HG02970 (cell line): Measurements from ENCODE around the gene ITPK1.
"Not testable (repeated sequence)": the region's sequence is repeated elsewhere in the genome, so short reads cannot be mapped to it uniquely, and the experiment has no call there.

ENCODE experiments used
- ATAC-seq: cut with Tn5 transposase; IDR thresholded peaks from one replicate; pipeline ENCODE4 v1.9.1; 2021; ENCODE audit warnings: mild to moderate bottlenecking, moderate library complexity, moderate number of reproducible peaks; ENCODE audit not compliant: unreplicated experiment, low FRiP score

ITPK1 gene

DNA sequence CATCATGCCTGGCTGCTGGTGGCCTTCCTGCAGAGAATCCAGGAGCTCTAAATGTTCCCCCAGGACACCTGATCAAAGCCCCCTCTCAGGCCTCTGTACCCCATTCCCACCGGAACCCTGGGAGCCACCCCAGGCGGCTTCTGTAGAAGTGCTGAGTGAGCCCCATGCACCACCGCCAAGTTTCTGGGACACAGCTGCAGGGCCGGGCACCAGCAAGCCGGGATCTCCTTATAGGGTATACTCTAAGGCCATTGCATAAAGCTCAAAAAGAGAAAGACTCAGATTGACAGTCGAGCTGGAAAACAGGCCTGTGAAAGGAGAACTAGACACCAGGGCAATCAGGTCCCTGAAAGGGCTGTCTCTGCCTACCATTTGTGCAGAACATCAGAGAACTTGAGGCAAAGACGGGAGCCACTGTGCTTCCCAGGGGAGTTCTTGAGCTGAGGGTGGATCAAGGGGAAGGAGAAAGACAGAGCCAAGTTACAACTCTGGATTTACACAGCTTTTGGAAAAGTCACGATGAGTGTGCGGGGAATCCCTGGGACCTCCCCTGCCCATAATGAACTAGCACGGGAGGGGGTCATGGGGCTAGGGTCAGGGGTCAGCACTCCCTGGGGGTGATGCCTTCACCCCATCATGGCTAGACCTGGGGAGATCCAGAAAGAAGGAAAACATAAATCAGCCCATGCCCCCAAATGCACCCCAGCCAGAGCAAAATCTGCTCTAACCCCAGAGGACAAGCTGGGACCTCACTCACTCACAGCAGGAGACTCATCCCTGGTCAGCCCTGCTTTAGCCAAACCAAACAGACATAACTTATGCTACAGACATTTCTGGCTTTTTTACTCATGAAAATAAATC is 51.1 kb downstream of the ITPK1 start:
- ATAC-seq = no peak

DNA sequence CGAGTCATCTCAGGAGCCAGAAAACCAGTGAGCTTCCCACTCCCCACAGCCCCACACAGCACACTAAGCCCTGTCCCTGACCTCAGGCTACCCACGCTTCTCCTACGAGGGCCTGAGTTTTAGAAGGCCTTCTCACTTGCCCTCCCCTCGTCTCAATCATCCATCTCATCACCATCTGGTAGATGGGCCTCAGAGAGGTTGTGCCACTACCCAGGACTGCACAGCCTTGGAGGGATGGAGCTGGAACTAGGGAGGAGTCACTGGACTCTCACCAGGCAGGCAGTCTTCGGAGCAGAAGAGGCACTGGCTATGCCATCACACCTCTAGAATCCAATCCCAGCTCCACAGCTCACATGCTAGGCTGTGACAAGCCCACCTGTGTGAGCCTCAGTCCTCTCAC is 52.3 kb downstream of the ITPK1 start:
- ATAC-seq = no peak

DNA sequence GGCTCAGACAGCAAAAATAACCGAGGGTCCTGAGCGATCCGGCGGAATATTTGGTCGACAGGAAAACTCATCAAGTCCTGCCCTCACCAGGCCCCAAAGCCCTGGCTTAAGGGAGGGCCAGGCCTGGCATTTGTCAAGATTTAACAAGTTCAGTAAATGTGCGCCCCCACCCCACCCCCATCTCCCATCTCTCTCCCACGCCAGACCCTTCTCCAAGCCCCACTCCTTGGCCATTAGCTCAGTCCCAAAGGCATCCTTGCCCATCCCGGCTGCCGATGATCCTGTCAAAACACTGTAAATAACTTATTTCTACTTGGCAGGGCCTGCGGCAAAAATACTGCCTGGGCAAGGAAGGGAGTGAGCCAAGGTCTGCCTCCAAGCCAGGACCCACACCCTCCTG is 52.8 kb downstream of the ITPK1 start:
- no peak for ATAC-seq

DNA sequence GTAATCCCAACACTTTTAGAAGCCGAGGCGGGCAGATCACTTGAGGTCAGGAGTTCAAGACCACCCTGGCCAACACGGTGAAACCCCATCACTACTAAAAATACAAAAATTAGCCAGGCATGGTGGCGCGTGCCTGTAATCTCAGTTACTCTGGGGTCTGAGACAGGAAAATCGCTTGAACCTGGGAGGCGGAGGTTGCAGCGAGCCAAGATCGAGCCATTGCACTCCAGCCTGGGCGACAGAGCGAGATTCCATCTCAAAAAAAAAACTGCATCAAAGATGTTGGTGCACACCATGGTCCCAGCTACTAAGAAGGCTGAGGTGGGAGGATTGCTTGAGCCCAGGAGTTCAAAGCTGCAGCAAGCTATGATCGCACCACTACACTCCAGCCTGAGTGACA is 53.7 kb downstream of the ITPK1 start:
- ATAC-seq = not testable (repeated sequence)

DNA sequence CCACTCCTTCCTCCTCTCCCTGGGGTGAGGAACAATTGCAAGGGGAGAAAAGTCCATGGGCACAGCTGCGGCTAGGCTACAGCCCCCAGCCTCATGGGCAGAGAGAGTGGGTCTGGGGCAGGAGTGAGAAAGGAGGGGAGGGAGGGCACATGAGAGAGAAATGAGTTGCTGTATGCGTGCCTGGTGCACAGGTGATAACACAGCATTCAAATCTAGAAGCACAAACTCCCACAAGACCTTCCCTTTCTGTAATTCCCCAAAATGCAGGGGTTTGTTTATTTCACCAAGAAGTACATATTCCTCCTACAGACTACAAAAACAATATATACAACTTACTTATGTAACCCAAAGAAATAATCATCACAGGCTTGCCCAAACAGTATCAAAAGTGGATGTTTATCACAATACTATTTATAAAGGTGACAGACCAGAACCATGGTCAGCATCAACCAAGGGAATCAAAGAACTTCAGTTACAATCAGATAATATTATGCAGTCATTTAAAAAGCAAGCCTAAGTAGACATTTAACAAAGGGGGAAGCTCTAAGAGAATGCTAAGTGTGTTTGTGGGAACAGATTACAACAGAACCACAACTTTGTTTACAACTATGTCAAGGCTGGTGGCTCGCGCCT is 54.2 kb downstream of the ITPK1 start:
- ATAC-seq = no peak

DNA sequence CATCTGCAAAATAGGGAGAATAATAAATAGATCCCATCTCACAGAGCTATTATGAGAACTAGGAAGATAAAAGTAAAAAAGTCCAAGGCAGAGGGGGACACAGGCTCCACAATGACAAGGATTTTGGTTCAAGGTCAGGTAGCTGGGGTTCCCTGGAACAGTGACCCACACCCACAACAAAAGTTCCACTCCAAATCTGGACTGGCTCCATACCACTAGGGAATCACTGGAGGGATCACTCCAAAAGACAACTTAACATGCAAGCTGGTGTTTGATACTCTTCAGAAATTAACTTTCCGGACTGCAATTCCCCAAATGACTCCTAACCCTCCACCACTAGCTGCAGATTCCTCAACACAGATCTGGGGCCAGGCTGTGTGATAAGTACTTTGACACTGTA is 54.9 kb downstream of the ITPK1 start:
- ATAC-seq = no peak

DNA sequence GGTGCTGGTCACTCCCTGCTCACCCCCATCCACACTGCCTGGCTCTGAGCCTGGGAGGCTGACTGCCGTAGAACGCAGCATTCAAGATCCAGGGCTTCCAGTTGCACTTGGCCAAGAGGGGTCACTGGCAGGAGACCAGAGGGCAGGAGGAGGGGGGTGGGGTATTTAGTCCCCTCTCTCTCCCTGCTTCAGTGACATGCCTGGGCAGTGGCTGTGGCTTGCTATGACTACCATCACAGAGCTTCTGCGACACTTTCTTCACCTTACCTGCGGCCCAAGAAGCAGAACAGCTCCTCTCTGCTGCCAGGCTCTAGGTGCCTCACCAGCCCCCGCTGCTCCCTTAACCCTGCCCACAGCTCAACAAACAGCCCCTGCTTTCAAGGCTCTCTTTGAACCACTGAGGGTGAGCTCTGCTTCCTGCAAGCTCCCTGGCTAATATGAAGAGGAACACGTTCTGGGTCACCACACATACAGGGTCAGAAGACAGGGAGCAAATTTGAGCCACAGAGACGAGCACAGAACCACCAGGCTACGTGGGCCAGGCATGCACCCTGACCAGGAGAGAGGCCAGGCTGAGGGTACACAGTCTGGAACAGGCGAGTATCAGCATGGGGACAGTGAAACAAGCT is 55.7 kb downstream of the ITPK1 start:
- no peak for ATAC-seq

DNA sequence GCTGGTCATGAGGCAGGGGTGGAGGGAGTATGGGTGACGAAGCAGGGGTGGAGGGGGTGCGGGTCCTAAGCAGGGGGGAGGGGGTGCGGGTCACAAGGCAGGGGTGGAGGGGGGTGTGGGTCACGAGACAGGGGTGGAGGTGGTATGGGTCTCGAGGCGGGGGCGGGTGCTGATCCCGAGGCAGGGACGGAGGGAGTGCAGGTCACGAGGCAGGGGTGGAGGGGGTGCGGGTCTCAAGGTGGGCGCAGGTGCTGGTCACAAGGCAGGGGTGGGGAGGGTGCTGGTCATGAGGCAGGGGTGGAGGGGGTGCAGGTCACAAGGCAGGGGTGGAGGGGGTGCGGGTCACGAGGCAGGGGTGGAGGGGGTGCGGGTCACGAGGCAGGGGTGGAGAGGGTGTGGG is 56.5 kb downstream of the ITPK1 start:
- no peak for ATAC-seq

DNA sequence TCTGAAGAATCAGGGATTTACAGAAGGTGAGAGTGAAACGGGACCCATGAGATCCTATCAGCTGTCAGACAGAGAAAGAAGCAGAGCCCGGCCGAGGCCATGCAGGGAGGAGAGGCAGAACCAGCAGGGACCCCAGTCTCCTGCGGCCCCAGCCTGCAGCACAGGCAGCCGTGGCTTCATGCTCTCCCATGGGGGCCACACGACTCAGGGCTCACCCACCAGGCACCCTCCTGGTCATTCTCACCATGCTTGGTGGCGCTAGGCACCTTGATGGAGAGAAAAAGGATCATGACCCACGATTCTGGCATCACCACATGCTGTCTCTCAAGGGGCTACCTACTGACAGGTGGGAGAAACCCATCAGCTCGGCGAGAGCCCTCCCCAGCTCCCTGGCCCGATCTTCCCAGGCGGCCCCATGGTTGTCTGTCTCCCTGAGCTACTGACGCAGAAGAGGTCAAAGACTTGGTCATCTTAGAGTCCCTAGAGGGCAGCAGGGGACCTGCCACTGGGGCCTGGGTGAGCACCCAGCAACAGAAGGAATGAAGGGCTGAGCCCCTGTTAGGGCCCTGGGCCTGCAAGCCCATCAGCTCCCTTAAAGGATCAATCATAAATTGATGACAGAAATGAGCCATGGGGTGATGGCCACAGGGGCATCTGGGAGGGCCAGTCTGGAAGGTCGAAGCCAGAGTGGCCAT is 58.0 kb downstream of the ITPK1 start:
- no peak for ATAC-seq

DNA sequence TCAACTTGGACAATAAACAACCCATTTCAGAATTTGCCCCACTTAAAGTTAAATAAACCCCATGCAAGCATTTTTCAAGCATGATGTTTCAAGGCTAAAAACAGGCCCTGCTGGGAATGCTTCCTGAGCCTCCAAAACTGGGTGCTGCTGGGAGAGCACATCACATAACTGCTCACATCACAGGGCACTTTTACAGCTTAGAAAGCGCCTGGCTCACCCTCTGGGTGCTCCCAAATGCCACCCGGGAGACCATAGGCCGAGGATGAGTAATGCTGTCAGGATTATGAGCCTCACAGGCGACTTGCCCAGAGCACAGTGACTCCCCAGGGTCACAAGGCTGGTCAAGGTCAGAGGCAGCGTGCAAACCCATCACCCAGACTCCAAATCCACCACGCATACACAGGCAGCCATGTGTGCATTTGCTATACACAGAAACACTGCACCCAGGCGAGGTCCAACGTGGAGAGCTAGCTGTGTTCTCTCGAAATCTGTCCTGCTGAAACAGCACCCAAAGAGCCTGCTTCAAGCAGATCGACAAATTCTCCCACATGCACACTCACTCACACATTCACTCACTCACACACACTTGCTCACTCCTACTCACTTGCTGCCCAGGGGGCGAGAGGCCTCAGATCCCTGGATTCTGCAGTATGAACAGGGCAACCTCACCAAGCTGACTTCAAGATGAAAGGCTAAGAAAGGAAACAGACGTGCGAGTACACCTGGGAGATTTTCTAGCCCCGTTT is 58.7 kb downstream of the ITPK1 start:
- ATAC-seq = no peak

DNA sequence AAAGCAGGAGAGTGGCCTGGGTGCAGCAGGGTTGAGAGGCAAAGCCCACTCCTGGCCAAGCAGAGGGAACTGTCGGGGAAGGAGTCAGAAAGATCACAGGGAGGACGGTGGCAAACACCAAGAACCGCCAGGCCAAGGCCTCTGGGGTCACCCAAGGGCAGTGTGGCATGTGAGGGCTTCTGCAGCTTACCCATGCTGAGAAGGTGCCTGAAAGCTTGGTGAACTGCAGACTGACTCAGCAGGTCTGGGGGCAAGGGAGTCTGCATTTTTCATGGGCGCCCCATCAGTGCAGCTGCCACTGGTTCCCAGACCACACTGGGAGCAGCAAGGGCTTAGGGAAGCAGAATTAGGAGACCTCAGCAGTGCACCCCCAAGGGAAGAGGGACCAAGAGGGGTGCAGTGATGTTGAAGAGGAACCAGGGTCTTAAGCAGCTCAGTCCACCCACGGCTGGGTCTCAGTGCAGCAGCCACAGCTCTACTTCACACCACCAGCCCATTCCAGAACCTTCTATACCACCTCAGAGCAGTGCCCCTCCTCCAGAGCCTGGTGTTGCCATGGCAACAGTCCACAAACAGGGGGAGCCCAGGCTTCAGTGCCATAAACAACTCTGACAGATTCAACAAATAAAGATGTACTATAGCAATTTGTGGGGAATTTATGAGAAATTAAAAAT is 59.4 kb downstream of the ITPK1 start:
- no peak for ATAC-seq

DNA sequence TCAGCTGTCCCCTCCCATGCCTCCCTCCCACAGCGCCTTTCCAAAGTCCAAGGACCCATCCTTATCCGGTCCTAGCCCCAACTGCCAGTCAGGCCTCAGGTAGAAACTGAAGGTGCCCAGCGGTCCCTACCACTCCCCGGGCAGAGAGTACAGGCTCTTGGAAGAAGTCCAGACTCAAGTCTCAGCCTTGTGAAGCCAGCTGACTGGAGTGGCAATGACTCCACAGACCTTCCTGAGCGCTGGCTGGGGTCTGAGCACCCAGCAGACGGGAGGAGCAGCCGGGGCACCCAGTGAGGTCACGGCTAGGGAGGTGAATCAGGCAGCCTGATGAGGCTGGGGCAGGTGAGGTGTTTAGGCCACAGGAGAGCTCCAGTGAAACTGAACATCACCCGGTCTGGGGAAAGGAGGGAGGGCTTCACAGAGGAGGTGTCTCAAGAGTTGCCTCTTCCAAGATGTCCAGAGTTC is 60.0 kb downstream of the ITPK1 start:
- no peak for ATAC-seq

DNA sequence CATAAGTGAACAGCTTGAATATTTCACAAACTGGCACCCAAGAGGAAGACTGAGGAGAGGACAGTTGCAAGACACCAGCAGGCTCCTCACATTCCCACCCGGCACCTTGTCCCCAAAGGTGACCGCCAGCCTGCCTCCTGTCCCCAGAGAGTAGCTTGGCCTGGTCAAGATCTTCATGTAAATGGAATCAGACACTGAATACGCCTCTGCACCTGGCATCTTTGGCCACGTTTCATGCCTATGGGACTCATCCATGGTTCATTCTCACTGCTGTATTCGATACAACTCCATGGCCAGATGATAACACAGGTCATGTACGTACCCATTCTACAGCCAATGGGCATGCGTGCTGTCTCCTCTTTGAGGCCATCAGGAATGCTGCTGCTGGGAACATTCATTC is 60.8 kb downstream of the ITPK1 start:
- ATAC-seq = no peak

DNA sequence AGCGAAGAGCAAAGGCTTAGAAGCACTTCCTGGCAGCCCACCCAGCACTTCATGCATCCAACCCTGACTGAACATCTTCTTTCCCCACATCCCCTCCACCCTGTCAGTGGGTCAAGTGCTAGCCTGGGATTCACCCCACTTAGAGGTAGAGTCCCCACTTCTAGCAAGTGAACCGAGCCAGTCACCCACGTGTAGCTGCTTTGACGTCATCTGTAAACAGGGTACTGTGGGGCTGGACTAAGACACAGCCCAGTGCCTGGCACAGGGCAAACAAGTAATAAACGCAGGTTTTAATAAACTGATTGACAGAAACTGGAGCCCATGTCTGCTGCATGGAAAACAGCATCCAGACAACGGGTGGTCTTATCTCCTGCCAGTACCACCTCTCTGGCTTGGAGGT is 61.7 kb downstream of the ITPK1 start:
- no peak for ATAC-seq

DNA sequence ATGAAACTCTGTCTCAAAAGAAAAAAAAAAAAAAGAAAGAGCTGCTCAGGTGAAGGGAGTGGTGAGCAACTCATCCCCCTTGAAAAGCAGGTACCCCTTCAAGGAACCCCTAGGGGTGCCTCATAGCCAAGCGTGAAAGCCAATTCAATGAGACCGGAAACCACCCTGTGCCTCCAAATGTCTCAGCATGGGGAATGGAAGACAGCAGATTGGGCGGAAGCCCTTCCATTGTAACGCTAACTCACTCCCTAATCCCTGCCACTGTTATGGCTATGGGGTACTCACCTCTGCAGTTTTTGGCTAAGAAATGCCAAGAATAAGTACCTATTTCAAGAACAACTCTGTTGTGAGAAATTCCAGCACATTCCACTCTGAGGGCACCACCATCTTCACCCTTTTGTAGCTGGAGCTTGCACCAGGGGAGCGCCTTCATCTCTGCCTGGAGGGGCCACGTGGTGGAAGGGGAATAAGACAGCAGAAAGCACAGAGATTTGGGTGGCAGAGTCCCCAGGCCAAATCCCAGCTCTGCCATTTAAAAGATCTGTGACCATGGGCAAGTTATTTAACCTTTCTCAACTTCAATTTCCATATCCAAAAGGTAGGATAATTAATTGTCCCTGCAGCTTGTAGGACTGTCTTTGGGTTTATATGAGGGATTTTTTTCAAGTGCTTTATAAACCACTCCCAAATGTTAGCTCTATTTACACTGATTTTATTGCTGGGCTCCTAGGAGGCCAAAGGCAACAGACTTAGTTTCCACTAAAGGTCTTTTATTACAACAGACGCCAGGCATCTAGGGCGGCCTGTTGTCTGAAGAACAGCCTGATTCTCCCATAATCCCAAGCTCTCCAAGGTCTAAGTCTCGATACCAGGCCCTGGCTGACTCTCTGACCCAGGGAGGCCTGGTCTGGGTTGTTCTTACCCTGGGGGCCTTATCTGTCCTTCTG is 63.9 kb downstream of the ITPK1 start:
- ATAC-seq = no peak

DNA sequence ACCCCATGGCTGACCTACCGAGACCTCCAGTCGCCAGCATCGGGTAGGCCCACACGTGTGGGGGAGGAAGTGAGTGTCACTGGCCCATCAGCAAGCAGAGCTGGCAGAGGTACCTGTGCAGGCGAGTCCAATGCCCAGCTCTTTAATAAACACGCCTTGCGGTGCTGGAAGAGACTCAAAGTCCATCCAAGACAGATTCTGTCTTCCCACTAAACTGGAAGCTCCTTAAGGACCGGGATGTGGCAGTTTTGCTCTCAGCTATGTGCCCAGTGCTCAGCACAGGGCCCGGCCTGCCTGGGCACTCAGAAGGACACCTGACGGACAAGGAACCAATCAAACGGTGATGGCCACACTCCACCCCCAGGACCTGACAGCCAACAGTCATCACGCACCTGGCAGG is 65.0 kb downstream of the ITPK1 start:
- no peak for ATAC-seq

DNA sequence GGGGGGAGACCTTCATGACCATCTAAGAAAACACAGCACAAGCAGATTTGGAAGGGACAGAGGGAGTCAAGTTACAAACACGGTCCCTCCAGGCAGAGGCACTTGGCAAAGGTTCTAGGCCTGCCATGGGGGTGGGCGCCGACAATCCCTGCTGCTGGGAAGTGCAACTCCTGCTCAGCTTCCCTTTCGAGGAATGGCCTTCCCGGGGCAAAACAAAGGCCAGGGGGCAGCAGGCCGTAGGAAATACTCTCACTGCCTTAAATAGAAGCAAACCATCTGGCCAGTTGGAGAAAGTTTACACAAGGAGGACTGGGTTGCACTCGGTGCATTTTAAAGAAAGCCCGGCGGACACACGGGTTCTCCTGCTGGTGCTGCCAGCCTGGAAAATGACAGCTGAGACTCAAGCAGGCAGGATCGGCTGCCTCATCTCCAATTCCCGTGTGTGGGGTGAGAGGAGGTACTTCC is 65.8 kb downstream of the ITPK1 start:
- ATAC-seq = no peak

DNA sequence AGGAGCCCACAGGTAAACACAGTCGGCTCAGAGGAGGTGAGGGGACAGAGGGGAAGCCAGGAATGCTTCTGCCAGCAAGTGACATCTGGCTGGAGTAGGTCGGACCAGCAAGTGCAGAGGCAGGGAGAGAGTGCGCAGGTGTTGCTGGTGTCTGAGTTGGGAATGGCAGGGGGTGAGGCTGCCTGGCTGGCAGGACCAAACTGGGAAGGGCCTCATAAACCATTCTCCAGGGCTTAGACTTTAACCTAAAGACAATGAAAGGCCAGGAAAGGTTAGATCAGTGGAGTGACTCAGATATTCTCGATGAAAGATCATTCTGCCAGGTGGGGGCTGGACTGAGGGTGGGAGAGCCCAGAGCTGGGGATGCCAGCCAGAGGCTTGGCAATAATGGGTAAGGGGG is 66.4 kb downstream of the ITPK1 start:
- ATAC-seq = no peak

DNA sequence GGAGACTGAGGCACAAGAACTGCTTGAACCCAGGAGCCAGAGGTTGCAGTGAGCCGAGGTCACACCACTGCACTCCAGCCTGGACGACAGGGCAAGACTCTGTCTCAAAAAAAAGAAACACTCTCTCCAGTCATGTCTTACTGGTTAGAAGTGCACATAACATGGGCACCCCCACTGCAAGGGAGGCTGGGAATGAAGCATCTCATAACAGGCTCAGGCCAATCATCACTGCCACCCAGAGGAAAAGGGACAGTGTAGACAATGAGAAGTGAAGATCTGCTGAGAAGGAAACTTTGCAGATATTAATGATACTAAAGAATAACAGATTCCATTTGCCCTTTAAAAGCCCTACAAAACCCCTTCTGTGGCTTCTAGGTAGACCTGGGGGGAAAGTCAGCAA is 66.9 kb downstream of the ITPK1 start:
- no peak for ATAC-seq
